ENCODE results near the gene SPATA9. TPM values are rescaled to one million over a fixed set of nuclear protein-coding genes. Genes with fewer than 3 reads are reported as not detected.

Gene SPATA9
- total and polyA plus RNA-seq, 2 of the 13 experiments (the other 11 are each of a cell fraction or from before 2014, with no cell fraction given), result not detected

DNA sequence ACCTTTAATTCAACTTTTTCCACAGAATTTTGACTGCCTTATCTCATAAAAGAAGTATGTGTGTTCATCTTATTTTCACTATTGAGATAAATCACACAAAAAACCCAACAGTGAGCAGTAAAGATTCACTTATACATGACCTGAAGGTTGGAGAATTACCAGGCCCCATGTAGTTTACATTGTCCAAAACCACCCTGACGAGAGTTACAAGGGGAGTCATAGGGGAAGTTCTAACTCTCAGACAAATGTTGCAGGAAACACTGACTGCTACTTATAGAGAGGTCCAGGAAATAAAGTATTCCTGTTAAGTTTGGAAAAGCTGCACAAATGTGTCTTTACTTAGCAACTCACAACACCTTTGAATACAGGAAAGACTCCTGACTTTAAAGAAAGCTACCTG, 14.1 kb downstream of the SPATA9 start:
- H2AFZ ChIP-seq (ENCODE audit: low read length), result no peak overlapping the region
- CTCF ChIA-PET (ENCODE audit: low intra/inter-chr PET ratio, low total read pairs), result no interaction called here
- in situ Hi-C loops (cut with HindIII; ENCODE audit: extremely low pct_ligation_motif_present, low pct_unique_long_range_greater_than_20kb), result no loop called here
- TF ChIP-seq ZNF530 (CRISPR knock-in tag; IDR thresholded peaks at IDR 0.05; ENCODE audit: low read depth) (no peak), ZNF331 (CRISPR knock-in tag; IDR thresholded peaks at IDR 0.05) (no peak), ZNF34 (CRISPR knock-in tag; IDR thresholded peaks at IDR 0.05; ENCODE audit: borderline replicate concordance) (no peak), HES4 (CRISPR knock-in tag; IDR thresholded peaks at IDR 0.05; ENCODE audit: borderline replicate concordance) (no peak), NPAS2 (CRISPR knock-in tag; IDR thresholded peaks at IDR 0.05; ENCODE audit: borderline replicate concordance) (no peak), BORCS8-MEF2B (CRISPR knock-in tag; IDR thresholded peaks at IDR 0.05) (no peak), PHF21A (CRISPR knock-in tag; IDR thresholded peaks at IDR 0.05) (no peak), ZNF709 (CRISPR knock-in tag; IDR thresholded peaks at IDR 0.05) (no peak), RAD51 (IDR thresholded peaks at IDR 0.05; ENCODE audit: borderline replicate concordance) (no peak), SCMH1 (CRISPR knock-in tag; IDR thresholded peaks at IDR 0.05; ENCODE audit: borderline replicate concordance) (no peak), MLLT10 (CRISPR knock-in tag; IDR thresholded peaks at IDR 0.05) (no peak), ZNF329 (CRISPR knock-in tag; IDR thresholded peaks at IDR 0.05; ENCODE audit: low read depth) (no peak), YEATS2 (CRISPR knock-in tag; IDR thresholded peaks at IDR 0.05; ENCODE audit: borderline replicate concordance) (no peak), RCOR2 (CRISPR knock-in tag; IDR thresholded peaks at IDR 0.05) (no peak), ZNF598 (CRISPR knock-in tag; IDR thresholded peaks at IDR 0.05; ENCODE audit: borderline replicate concordance) (no peak), REL (CRISPR knock-in tag; conservative IDR thresholded peaks at IDR 0.05) (no peak)
- TF ChIP-seq, protein P1, sequence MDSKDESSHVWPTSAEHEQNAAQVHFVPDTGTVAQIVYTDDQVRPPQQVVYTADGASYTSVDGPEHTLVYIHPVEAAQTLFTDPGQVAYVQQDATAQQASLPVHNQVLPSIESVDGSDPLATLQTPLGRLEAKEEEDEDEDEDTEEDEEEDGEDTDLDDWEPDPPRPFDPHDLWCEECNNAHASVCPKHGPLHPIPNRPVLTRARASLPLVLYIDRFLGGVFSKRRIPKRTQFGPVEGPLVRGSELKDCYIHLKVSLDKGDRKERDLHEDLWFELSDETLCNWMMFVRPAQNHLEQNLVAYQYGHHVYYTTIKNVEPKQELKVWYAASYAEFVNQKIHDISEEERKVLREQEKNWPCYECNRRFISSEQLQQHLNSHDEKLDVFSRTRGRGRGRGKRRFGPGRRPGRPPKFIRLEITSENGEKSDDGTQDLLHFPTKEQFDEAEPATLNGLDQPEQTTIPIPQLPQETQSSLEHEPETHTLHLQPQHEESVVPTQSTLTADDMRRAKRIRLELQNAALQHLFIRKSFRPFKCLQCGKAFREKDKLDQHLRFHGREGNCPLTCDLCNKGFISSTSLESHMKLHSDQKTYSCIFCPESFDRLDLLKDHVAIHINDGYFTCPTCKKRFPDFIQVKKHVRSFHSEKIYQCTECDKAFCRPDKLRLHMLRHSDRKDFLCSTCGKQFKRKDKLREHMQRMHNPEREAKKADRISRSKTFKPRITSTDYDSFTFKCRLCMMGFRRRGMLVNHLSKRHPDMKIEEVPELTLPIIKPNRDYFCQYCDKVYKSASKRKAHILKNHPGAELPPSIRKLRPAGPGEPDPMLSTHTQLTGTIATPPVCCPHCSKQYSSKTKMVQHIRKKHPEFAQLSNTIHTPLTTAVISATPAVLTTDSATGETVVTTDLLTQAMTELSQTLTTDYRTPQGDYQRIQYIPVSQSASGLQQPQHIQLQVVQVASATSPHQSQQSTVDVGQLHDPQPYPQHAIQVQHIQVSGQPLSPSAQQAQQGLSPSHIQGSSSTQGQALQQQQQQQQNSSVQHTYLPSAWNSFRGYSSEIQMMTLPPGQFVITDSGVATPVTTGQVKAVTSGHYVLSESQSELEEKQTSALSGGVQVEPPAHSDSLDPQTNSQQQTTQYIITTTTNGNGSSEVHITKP (CRISPR knock-in tag; IDR thresholded peaks at IDR 0.05; ENCODE audit: low read depth), result no peak
- TF ChIP-seq, protein P2, sequence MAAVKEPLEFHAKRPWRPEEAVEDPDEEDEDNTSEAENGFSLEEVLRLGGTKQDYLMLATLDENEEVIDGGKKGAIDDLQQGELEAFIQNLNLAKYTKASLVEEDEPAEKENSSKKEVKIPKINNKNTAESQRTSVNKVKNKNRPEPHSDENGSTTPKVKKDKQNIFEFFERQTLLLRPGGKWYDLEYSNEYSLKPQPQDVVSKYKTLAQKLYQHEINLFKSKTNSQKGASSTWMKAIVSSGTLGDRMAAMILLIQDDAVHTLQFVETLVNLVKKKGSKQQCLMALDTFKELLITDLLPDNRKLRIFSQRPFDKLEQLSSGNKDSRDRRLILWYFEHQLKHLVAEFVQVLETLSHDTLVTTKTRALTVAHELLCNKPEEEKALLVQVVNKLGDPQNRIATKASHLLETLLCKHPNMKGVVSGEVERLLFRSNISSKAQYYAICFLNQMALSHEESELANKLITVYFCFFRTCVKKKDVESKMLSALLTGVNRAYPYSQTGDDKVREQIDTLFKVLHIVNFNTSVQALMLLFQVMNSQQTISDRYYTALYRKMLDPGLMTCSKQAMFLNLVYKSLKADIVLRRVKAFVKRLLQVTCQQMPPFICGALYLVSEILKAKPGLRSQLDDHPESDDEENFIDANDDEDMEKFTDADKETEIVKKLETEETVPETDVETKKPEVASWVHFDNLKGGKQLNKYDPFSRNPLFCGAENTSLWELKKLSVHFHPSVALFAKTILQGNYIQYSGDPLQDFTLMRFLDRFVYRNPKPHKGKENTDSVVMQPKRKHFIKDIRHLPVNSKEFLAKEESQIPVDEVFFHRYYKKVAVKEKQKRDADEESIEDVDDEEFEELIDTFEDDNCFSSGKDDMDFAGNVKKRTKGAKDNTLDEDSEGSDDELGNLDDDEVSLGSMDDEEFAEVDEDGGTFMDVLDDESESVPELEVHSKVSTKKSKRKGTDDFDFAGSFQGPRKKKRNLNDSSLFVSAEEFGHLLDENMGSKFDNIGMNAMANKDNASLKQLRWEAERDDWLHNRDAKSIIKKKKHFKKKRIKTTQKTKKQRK (IDR thresholded peaks at IDR 0.05; ENCODE audit: low read length), result no peak
- TF ChIP-seq, protein P3, sequence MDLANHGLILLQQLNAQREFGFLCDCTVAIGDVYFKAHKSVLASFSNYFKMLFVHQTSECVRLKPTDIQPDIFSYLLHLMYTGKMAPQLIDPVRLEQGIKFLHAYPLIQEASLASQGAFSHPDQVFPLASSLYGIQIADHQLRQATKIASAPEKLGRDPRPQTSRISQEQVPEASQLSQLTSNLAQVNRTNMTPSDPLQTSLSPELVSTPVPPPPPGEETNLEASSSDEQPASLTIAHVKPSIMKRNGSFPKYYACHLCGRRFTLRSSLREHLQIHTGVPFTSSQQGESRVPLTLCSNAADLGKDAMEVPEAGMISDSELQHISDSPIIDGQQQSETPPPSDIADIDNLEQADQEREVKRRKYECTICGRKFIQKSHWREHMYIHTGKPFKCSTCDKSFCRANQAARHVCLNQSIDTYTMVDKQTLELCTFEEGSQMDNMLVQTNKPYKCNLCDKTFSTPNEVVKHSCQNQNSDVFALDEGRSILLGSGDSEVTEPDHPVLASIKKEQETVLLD (CRISPR knock-in tag; IDR thresholded peaks at IDR 0.05; ENCODE audit: low read depth), result no peak

More for the DNA sequence above, 14.1 kb downstream of the SPATA9 start:
- POLR2A ChIA-PET, result no interaction called here
- H3K4me2 ChIP-seq (ENCODE audit: low read depth, low read length), result no peak overlapping the region
- no peaks in the 10 kb centered on the region for H3K36me3 ChIP-seq (replicated peaks in 1 of 2; ENCODE audit: control insufficient read depth in 1 of 2, insufficient read depth in 2 of 2, low read length in 2 of 2)
- ATAC-seq (no peak), FAIRE-seq (no peak), DNase-seq (ENCODE audit: low spot score) (no peak)
- BruUV-seq (replicated peaks), result no TSS peak
- H3K4me1 ChIP-seq (ENCODE audit: insufficient read depth, low read length), result peaks cover 44% of the 10 kb centered on the region
- no peaks in the 10 kb centered on the region for H4K20me1 ChIP-seq (ENCODE audit: insufficient read depth, low read length)
- no peaks in the 10 kb centered on the region for H3K79me2 ChIP-seq (ENCODE audit: insufficient read depth, low read length)
- H3K9me3 ChIP-seq (ENCODE audit: low read length), result no peaks in the 10 kb centered on the region
- WGBS (ENCODE audit: low lambda C conversion rate), result 62% methylated on average over 1 of the region's 1 CpG
- no peak overlapping the region for H3K4me3 ChIP-seq (replicated peaks in 1 of 3; ENCODE audit: insufficient read depth in 1 of 3, low read depth in 2 of 3, low read length in 3 of 3)
- intact Hi-C loops (cut with micrococcal nuclease; ENCODE audit: unreplicated experiment), result no loop called here
- H3K9ac ChIP-seq (ENCODE audit: insufficient read depth, low read depth, low read length), result no peak overlapping the region
- no peak overlapping the region for H3K27ac ChIP-seq (ENCODE audit: extremely low read length, insufficient read depth, low read length)
- H3K27me3 ChIP-seq (ENCODE audit: control insufficient read depth in 1 of 2, insufficient read depth in 2 of 2, low read length in 2 of 2), result no peaks in the 10 kb centered on the region
